WI38 (cell line): Measurements from ENCODE around the gene TRIP11.

ENCODE experiments used
- H3K4me3 ChIP-seq: 2 replicates; pipeline ENCODE4 v1.5.1; 2011; ENCODE audit warnings: low read depth, mild to moderate bottlenecking, control low read depth, low read length
- CTCF ChIP-seq: IDR thresholded peaks from 2 replicates; pipeline ENCODE4 v1.5.1; 2012; ENCODE audit warnings: low read depth, mild to moderate bottlenecking, control low read depth, low read length

TRIP11 gene

DNA sequence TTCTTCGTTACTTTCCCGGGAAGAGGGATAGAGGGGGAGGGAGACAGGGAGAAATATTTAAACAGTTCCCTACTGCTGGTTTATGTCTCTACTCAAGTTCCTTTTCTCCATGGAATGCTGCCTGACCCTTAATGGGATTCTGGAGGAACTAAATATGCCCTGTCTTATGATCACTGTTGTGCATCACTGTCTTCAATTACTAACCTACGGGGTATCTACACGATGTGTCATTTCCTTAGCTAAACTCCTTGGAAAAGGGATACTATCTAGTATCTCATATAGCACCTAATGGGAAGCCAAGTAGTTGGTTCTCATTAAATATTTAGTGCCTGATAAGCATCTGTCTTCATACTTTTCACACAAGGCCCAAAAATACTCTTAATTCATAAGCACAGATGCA is 54.9 kb downstream of the TRIP11 start:
- TF ChIP-seq CTCF: no peak
- no peak overlapping the region for H3K4me3 ChIP-seq

DNA sequence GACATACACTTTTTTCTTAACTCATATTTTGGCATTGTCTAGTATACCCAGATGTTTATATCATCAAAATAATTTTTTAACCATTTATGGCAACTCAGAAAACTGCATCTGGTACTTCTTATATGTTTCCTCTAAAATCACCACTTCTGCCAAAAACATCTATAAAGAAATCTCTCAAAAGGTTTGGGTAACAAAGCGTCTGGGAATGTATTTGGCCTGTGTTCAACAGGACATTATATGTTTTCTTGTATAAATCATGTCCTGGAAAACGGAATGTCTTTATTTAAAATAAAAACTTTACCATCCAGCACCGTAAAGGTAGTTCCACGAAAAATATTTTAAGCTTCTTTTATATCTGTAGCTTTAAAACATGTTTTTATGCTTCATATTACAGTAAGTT is 56.3 kb downstream of the TRIP11 start:
- H3K4me3 ChIP-seq: no peak overlapping the region
- TF ChIP-seq CTCF: no peak

GRCh38 chr14:91980157-91980556 is 59.7 kb downstream of the TRIP11 start:
- TF ChIP-seq CTCF: no peak
- H3K4me3 ChIP-seq: no peak overlapping the region

- TF ChIP-seq CTCF: no peak
- no peak overlapping the region for H3K4me3 ChIP-seq
Observed at GRCh38 chr14:91977884-91978283, 62.0 kb downstream of the TRIP11 start.

GRCh38 chr14:91975763-91976162 is 64.1 kb downstream of the TRIP11 start:
- no peak for TF ChIP-seq CTCF
- H3K4me3 ChIP-seq: no peak overlapping the region

- TF ChIP-seq CTCF: no peak
- no peak overlapping the region for H3K4me3 ChIP-seq
Observed at GRCh38 chr14:91971188-91971778, 68.6 kb downstream of the TRIP11 start.

DNA sequence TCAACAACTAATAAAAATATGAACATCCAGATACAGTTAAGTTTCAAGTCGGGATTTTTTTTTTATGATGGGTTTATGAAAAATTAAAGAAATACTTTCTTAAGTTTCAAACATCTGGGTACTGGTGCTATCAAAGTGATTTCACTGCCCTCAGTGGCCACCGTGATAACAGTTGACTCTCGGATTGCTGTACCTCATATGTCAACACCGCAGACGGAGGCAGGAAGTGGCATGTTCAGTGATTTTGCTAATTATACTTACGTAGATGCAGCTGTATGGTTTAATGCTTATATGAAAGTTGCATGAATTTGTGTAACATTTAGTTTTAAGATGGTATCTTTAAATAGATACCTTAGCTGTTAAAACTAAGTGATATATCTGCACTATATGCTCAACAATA is 71.6 kb downstream of the TRIP11 start:
- TF ChIP-seq CTCF: no peak
- no peak overlapping the region for H3K4me3 ChIP-seq
